Activated T-helper 17 cell treated with anti-CD3 and anti-CD28 coated beads, Interleukin-2, amount 50 U/mL, for 72 hours (primary cell): ENCODE data around the gene R3HDM1. TPM values are rescaled to one million over a fixed set of nuclear protein-coding genes. Genes with fewer than 3 reads are reported as not detected.
"Not testable (repeated sequence)": the region's sequence is repeated elsewhere in the genome, so short reads cannot be mapped to it uniquely, and the experiment has no call there.

ENCODE experiments used
- ATAC-seq: fragments of 150-1000 bp; cut with Tn5 transposase; replicated peaks from 2 replicates; pipeline ENCODE4 v1.10.0; 2021; ENCODE audit warnings: mild to moderate bottlenecking, moderate library complexity
- H3K27ac Mint-ChIP-seq: one replicate; pipeline ENCODE4 v1.8.0; 2022; ENCODE audit warnings: mixed read lengths
- H3K27me3 Mint-ChIP-seq: one replicate; pipeline ENCODE4 v1.8.0; 2022; ENCODE audit warnings: mixed read lengths
- H3K36me3 Mint-ChIP-seq: one replicate; pipeline ENCODE4 v1.8.0; 2022; ENCODE audit warnings: low read depth, mild to moderate bottlenecking, mixed read lengths
- H3K4me1 Mint-ChIP-seq: one replicate; pipeline ENCODE4 v1.8.0; 2022; ENCODE audit warnings: mixed read lengths
- H3K4me3 Mint-ChIP-seq: one replicate; pipeline ENCODE4 v1.8.0; 2022; ENCODE audit warnings: mild to moderate bottlenecking, mixed read lengths
- H3K9me3 Mint-ChIP-seq: one replicate; pipeline ENCODE4 v1.8.0; 2022; ENCODE audit warnings: mixed read lengths
- total RNA-seq, 2 donors: library from RNA; stranded (reverse); gene quantifications; one replicate each; pipeline ENCODE4 v1.2.3, GENCODE V29; 2022

R3HDM1 gene
- 10 to 100 TPM; 30.3 to 51.5 TPM for total RNA-seq

GRCh38 chr2:135531231-135532197 is at the start of gene R3HDM1:
TSS of gene R3HDM1 (plus strand) at chr2:135531484. CDS start at chr2:135604846, 73,362 bp downstream.
- Mint-ChIP-seq H3K27me3 (no peaks in the 10 kb centered on the region), H3K9me3 (no peaks in the 10 kb centered on the region), H3K27ac (peak within 1 kb of the TSS; percentile 41), H3K4me3 (no peak within 1 kb of the TSS), H3K4me1 (peaks cover 9% of the 10 kb centered on the region), H3K36me3 (no peaks in the 10 kb centered on the region)
- ATAC-seq, result peak; percentile 92

GRCh38 chr2:135485441-135485840 is 45.8 kb upstream of the R3HDM1 start:
- no peak overlapping the region for H3K27ac Mint-ChIP-seq
- no peak overlapping the region for H3K4me3 Mint-ChIP-seq
- no peaks in the 10 kb centered on the region for H3K36me3 Mint-ChIP-seq
- no peak for ATAC-seq
- H3K4me1 Mint-ChIP-seq, result no peaks in the 10 kb centered on the region
- H3K27me3 Mint-ChIP-seq, result no peaks in the 10 kb centered on the region
- no peaks in the 10 kb centered on the region for H3K9me3 Mint-ChIP-seq

- Mint-ChIP-seq H3K4me3 (no peak overlapping the region), H3K27ac (no peak overlapping the region), H3K27me3 (no peaks in the 10 kb centered on the region), H3K4me1 (no peaks in the 10 kb centered on the region), H3K9me3 (no peaks in the 10 kb centered on the region), H3K36me3 (no peaks in the 10 kb centered on the region)
- no peak for ATAC-seq
These were observed 40.9 kb upstream of the R3HDM1 start for GRCh38 chr2:135490376-135490775.

- Mint-ChIP-seq H3K9me3 (peaks cover 7% of the 10 kb centered on the region), H3K27me3 (no peaks in the 10 kb centered on the region), H3K4me1 (no peaks in the 10 kb centered on the region), H3K27ac (no peak overlapping the region), H3K4me3 (no peak overlapping the region), H3K36me3 (peaks cover 8% of the 10 kb centered on the region)
- ATAC-seq, result no peak
These were observed 36.8 kb upstream of the R3HDM1 start for GRCh38 chr2:135494503-135494902.

- H3K4me1 Mint-ChIP-seq, result no peaks in the 10 kb centered on the region
- no peak overlapping the region for H3K4me3 Mint-ChIP-seq
- no peak overlapping the region for H3K27ac Mint-ChIP-seq
- no peak for ATAC-seq
- H3K27me3 Mint-ChIP-seq, result no peaks in the 10 kb centered on the region
- peaks cover 10% of the 10 kb centered on the region for H3K9me3 Mint-ChIP-seq
- peaks cover 8% of the 10 kb centered on the region for H3K36me3 Mint-ChIP-seq
These were observed 36.4 kb upstream of the R3HDM1 start for GRCh38 chr2:135494917-135495316.

GRCh38 chr2:135498588-135498987 is 32.7 kb upstream of the R3HDM1 start:
- not testable (repeated sequence) for H3K9me3 Mint-ChIP-seq, H3K27me3 Mint-ChIP-seq, ATAC-seq, H3K4me3 Mint-ChIP-seq, H3K27ac Mint-ChIP-seq, H3K4me1 Mint-ChIP-seq
- peaks cover 22% of the 10 kb centered on the region for H3K36me3 Mint-ChIP-seq

- no peak overlapping the region for H3K27ac Mint-ChIP-seq
These were observed 26.5 kb upstream of the R3HDM1 start for GRCh38 chr2:135504811-135505210.

GRCh38 chr2:135510577-135510976 is 20.7 kb upstream of the R3HDM1 start:
- ATAC-seq, result peak; percentile 48
- H3K36me3 Mint-ChIP-seq, result no peaks in the 10 kb centered on the region
- no peak overlapping the region for H3K27ac Mint-ChIP-seq
- peak overlapping the region; percentile 11 for H3K4me3 Mint-ChIP-seq
- H3K9me3 Mint-ChIP-seq, result no peaks in the 10 kb centered on the region
- H3K27me3 Mint-ChIP-seq, result no peaks in the 10 kb centered on the region
- H3K4me1 Mint-ChIP-seq, result no peaks in the 10 kb centered on the region

More at GRCh38 chr2:135504811-135505210, 26.5 kb upstream of the R3HDM1 start:
- Mint-ChIP-seq H3K27me3 (no peaks in the 10 kb centered on the region), H3K9me3 (peaks cover under 1% of the 10 kb centered on the region), H3K4me1 (no peaks in the 10 kb centered on the region), H3K36me3 (peaks cover 19% of the 10 kb centered on the region), H3K4me3 (no peak overlapping the region)
- no peak for ATAC-seq

- Mint-ChIP-seq H3K4me3 (no peak overlapping the region), H3K36me3 (no peaks in the 10 kb centered on the region), H3K9me3 (no peaks in the 10 kb centered on the region), H3K27ac (no peak overlapping the region), H3K27me3 (no peaks in the 10 kb centered on the region), H3K4me1 (no peaks in the 10 kb centered on the region)
- no peak for ATAC-seq
These were observed 19.2 kb upstream of the R3HDM1 start for GRCh38 chr2:135512099-135512498.

- H3K27me3 Mint-ChIP-seq, result no peaks in the 10 kb centered on the region
- H3K4me3 Mint-ChIP-seq, result no peak overlapping the region
- H3K9me3 Mint-ChIP-seq, result no peaks in the 10 kb centered on the region
- H3K36me3 Mint-ChIP-seq, result peaks cover 9% of the 10 kb centered on the region
- no peak for ATAC-seq
- H3K27ac Mint-ChIP-seq, result no peak overlapping the region
- H3K4me1 Mint-ChIP-seq, result peaks cover 4% of the 10 kb centered on the region
These were observed 5.5 kb upstream of the R3HDM1 start for GRCh38 chr2:135525786-135526185.

- H3K4me3 Mint-ChIP-seq, result no peak overlapping the region
- ATAC-seq, result no peak
- no peaks in the 10 kb centered on the region for H3K27me3 Mint-ChIP-seq
- peaks cover 8% of the 10 kb centered on the region for H3K4me1 Mint-ChIP-seq
- peaks cover 9% of the 10 kb centered on the region for H3K36me3 Mint-ChIP-seq
- H3K9me3 Mint-ChIP-seq, result no peaks in the 10 kb centered on the region
- no peak overlapping the region for H3K27ac Mint-ChIP-seq
These were observed 3.3 kb upstream of the R3HDM1 start for GRCh38 chr2:135528006-135528405.

- no peaks in the 10 kb centered on the region for H3K27me3 Mint-ChIP-seq
- no peaks in the 10 kb centered on the region for H3K9me3 Mint-ChIP-seq
- no peaks in the 10 kb centered on the region for H3K36me3 Mint-ChIP-seq
- peaks cover 10% of the 10 kb centered on the region for H3K4me1 Mint-ChIP-seq
- peak within 1 kb of the TSS; percentile 41 for H3K27ac Mint-ChIP-seq
- no peak within 1 kb of the TSS for H3K4me3 Mint-ChIP-seq
- peak; percentile 70 for ATAC-seq
These were observed 712 bp upstream of the R3HDM1 start, which contains the start of gene ZRANB3 for GRCh38 chr2:135530313-135531230. TSS of gene ZRANB3 (minus strand) at chr2:135531218.

- H3K9me3 Mint-ChIP-seq, result no peaks in the 10 kb centered on the region
- ATAC-seq, result no peak
- H3K36me3 Mint-ChIP-seq, result no peaks in the 10 kb centered on the region
- H3K4me1 Mint-ChIP-seq, result peaks cover 6% of the 10 kb centered on the region
- H3K27ac Mint-ChIP-seq, result peak overlapping the region; percentile 41
- H3K27me3 Mint-ChIP-seq, result no peaks in the 10 kb centered on the region
- H3K4me3 Mint-ChIP-seq, result no peak overlapping the region
These were observed 1.3 kb downstream of the R3HDM1 start for GRCh38 chr2:135532581-135532980.

GRCh38 chr2:135533545-135533944 is 2.3 kb downstream of the R3HDM1 start:
- not testable (repeated sequence) for H3K4me3 Mint-ChIP-seq, H3K36me3 Mint-ChIP-seq, ATAC-seq, H3K27ac Mint-ChIP-seq, H3K9me3 Mint-ChIP-seq, H3K4me1 Mint-ChIP-seq, H3K27me3 Mint-ChIP-seq
